Calu3 (cell line): Measurements from ENCODE around the gene REPS1. TPM values are rescaled to one million over a fixed set of nuclear protein-coding genes. Genes with fewer than 3 reads are reported as not detected.

Experiments
- BruUV-seq: library from RNA; stranded (reverse); fragments of 400-500 nt; replicated peaks from 2 replicates; lab custom pipeline; 2021; lab: Mats Ljungman, UMichigan
- CTCF ChIA-PET: fragments of 300-600 bp; sonication (Branson Sonifier 250); formaldehyde crosslinking; loops from one replicate; lab custom pipeline; 2022; ENCODE audit warnings: antibody characterized with exemption; lab: Charles Lee
- DNase-seq: peaks from one replicate; pipeline ENCODE4 v3.0.0; 2022
- H3K27ac Mint-ChIP-seq: one replicate; pipeline ENCODE4 v1.8.0; 2022; ENCODE audit warnings: mixed read lengths; ENCODE audit not compliant: unreplicated experiment
- H3K27me3 Mint-ChIP-seq: one replicate; pipeline ENCODE4 v1.8.0; 2022; ENCODE audit warnings: mixed read lengths; ENCODE audit not compliant: unreplicated experiment
- H3K36me3 Mint-ChIP-seq: one replicate; pipeline ENCODE4 v1.8.0; 2022; ENCODE audit warnings: mild to moderate bottlenecking, moderate library complexity, mixed read lengths; ENCODE audit not compliant: insufficient read depth, unreplicated experiment
- H3K4me1 Mint-ChIP-seq: one replicate; pipeline ENCODE4 v1.8.0; 2022; ENCODE audit warnings: mild to moderate bottlenecking, low read depth, mixed read lengths; ENCODE audit not compliant: unreplicated experiment
- H3K4me3 Mint-ChIP-seq: one replicate; pipeline ENCODE4 v1.8.0; 2022; ENCODE audit warnings: mild to moderate bottlenecking, low read depth, moderate library complexity, mixed read lengths; ENCODE audit not compliant: unreplicated experiment
- H3K9me3 Mint-ChIP-seq: one replicate; pipeline ENCODE4 v1.8.0; 2022; ENCODE audit warnings: low read depth, mixed read lengths; ENCODE audit not compliant: unreplicated experiment
- intact Hi-C: fragments of 100-400 bp; cut with micrococcal nuclease; formaldehyde crosslinking; loops from one replicate; pipeline ENCODE4 v1.10.0; 2022; ENCODE audit not compliant: unreplicated experiment
- total RNA-seq: library from RNA; stranded (reverse); gene quantifications from 2 replicates; pipeline ENCODE4 v1.2.3, GENCODE V29; 2022
- TF ChIP-seq, protein P1 (sequence below): fragments of 200-600 bp; IDR thresholded peaks from one replicate; pipeline ENCODE4 v1.8.0; 2022; ENCODE audit warnings: antibody characterized with exemption; ENCODE audit not compliant: unreplicated experiment

REPS1 gene
- total RNA-seq, 1 experiment from 2014 or later = 29.5 TPM

DNA sequence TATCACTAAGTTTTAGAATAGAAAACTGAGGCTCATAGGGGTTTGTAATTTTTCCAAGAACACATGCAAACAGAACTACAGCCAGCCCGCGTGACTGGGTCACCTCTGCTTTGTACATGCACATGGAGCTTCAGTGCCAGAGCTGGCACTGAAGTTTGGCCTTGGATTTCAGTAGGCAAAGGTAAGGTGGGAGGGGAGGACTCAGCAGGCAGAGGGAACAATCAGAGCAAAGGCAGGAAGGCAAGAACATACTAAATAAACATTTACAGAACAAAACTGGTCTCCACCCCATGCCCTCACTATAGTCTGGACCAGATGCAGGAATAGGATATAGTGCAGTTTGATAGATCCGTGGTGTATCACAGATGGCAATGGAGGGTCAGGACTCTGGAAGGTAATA, 26.9 kb upstream of the REPS1 start:
- Mint-ChIP-seq H3K4me1 (no peaks in the 10 kb centered on the region), H3K36me3 (no peaks in the 10 kb centered on the region), H3K4me3 (no peak overlapping the region), H3K27ac (no peak overlapping the region), H3K9me3 (no peaks in the 10 kb centered on the region), H3K27me3 (no peaks in the 10 kb centered on the region)
- no TSS peak for BruUV-seq
- intact Hi-C loops = no loop called here
- TF ChIP-seq, protein P1, sequence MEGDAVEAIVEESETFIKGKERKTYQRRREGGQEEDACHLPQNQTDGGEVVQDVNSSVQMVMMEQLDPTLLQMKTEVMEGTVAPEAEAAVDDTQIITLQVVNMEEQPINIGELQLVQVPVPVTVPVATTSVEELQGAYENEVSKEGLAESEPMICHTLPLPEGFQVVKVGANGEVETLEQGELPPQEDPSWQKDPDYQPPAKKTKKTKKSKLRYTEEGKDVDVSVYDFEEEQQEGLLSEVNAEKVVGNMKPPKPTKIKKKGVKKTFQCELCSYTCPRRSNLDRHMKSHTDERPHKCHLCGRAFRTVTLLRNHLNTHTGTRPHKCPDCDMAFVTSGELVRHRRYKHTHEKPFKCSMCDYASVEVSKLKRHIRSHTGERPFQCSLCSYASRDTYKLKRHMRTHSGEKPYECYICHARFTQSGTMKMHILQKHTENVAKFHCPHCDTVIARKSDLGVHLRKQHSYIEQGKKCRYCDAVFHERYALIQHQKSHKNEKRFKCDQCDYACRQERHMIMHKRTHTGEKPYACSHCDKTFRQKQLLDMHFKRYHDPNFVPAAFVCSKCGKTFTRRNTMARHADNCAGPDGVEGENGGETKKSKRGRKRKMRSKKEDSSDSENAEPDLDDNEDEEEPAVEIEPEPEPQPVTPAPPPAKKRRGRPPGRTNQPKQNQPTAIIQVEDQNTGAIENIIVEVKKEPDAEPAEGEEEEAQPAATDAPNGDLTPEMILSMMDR = no peak
- DNase-seq = no peak
- CTCF ChIA-PET = no interaction called here

DNA sequence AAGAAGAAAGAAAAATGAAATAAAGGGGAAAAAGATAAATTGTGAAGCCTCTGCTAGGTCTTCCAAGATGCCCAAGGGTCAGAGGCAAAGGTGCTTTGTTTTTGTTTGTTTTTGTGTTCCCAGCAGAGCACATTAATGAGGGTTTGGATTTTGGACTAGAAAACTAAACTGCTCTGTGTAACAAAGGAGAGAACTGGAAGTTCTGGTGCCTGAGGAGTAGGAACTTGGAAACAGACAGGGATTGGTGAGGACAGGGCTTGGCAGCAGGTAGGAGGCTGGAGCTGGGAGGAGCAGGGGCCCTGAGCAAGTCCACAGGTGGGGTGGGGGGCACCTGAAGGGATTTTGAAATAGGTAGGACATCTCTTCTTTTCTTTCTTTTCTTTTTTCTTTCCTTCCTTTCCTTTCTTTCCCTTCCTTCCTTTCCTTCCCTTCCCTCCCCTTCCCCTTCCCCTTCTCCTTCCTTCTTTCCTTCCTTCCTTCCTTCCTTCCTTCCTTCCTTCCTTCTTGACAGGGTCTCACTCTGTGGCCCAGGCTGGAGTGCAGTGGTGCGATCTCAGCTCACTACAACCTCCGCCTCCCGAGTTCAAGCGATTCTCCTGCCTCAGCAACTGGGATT, 25.2 kb upstream of the REPS1 start:
- no peak for DNase-seq
- no peaks in the 10 kb centered on the region for H3K9me3 Mint-ChIP-seq
- TF ChIP-seq, protein P1 = no peak
- no peak overlapping the region for H3K27ac Mint-ChIP-seq
- H3K4me3 Mint-ChIP-seq = no peak overlapping the region
- intact Hi-C loops = no loop called here
- no peaks in the 10 kb centered on the region for H3K27me3 Mint-ChIP-seq
- no peaks in the 10 kb centered on the region for H3K36me3 Mint-ChIP-seq
- H3K4me1 Mint-ChIP-seq = no peaks in the 10 kb centered on the region
- CTCF ChIA-PET = no interaction called here
- no TSS peak for BruUV-seq

DNA sequence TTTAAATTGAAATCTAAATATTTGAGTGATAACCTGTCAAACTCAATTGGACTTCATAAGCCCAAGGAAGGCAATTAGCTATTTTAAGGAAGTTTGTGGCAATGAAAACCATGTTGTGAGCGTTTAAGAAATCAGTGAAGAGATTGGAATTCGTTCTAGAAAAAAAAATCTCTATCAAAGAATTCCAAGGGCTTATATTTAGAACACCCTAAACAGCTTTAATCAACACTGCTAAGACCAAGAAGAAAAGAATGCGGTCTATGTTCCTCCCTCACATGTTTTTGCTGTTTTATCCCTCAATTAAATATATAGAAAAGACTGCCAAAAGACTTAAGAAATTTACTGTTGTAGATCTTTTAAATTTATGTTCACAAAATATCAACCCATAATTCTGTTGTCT, 23.9 kb upstream of the REPS1 start:
- Mint-ChIP-seq H3K4me1 (no peaks in the 10 kb centered on the region), H3K9me3 (no peaks in the 10 kb centered on the region), H3K4me3 (no peak overlapping the region), H3K27me3 (no peaks in the 10 kb centered on the region), H3K27ac (no peak overlapping the region), H3K36me3 (no peaks in the 10 kb centered on the region)
- TF ChIP-seq, protein P1 = no peak
- DNase-seq = no peak
- intact Hi-C loops = no loop called here
- CTCF ChIA-PET = no interaction called here
- BruUV-seq = no TSS peak

DNA sequence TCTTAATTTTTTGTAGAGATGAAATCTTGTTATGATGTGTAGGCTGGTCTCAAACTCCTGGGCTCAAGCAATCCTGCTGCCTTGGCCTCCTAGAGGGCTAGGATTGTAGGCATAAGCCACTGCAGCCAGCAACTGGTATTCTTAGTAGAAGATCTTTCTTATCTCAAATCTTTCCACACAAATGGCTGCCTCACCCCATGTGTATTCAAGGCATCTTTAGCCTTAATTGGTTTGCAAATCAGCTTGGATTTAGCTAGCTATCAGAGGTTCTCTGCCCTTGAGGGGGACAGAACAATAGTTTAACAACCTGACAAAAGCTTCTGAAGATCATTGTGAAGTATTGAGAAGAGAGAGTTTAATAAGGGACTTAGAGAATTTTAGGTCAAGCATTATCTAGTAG, 22.6 kb upstream of the REPS1 start:
- Mint-ChIP-seq H3K4me1 (no peaks in the 10 kb centered on the region), H3K4me3 (no peak overlapping the region), H3K27me3 (no peaks in the 10 kb centered on the region), H3K9me3 (no peaks in the 10 kb centered on the region), H3K36me3 (no peaks in the 10 kb centered on the region), H3K27ac (no peak overlapping the region)
- CTCF ChIA-PET = no interaction called here
- TF ChIP-seq, protein P1 = no peak
- BruUV-seq = no TSS peak
- intact Hi-C loops = no loop called here
- DNase-seq = no peak
